ENCODE data around the gene EVC.

DNA sequence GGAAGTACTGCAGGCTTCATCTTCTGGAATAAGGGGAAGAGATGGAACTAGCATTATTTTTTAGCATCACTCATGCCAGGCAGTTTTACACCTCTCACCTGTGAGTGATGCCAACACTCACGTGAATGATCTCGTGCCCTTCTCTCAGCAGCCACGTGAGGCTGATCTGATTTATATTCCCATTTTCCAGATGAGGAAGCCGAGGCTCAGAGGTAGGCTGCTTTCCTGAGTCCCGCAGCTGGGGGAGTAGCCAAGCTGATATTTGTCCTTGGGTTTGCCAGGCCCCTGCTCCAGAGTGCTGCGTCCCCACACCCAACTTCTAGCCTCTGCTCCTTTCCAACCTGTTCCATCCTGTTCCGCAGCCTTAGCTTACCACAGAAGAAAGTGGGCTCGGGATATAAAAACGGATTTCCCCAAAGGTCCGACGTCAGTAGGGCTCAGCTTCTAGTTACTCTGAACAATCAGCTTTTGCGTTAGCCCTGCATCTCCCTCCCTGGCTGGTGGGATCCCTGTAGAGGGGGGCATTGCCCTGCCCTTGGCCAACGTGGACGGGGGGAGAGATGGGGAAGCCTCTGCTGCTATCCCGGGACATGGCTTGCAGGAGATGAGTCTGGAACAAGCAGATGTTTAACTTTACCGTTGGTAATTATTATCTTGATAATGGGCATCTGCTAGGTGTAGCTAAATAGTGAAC is 9.3 kb downstream of the EVC start:
- TF ChIP-seq EP300 (IDR thresholded peaks at IDR 0.05) (no peak), POLR2A (IDR thresholded peaks at IDR 0.05) (no peak)
- TF ChIP-seq, protein P1, sequence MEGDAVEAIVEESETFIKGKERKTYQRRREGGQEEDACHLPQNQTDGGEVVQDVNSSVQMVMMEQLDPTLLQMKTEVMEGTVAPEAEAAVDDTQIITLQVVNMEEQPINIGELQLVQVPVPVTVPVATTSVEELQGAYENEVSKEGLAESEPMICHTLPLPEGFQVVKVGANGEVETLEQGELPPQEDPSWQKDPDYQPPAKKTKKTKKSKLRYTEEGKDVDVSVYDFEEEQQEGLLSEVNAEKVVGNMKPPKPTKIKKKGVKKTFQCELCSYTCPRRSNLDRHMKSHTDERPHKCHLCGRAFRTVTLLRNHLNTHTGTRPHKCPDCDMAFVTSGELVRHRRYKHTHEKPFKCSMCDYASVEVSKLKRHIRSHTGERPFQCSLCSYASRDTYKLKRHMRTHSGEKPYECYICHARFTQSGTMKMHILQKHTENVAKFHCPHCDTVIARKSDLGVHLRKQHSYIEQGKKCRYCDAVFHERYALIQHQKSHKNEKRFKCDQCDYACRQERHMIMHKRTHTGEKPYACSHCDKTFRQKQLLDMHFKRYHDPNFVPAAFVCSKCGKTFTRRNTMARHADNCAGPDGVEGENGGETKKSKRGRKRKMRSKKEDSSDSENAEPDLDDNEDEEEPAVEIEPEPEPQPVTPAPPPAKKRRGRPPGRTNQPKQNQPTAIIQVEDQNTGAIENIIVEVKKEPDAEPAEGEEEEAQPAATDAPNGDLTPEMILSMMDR (IDR thresholded peaks at IDR 0.05): no peak
